ENCODE results near the gene CYP2A7. TPM values are rescaled to one million over a fixed set of nuclear protein-coding genes. Genes with fewer than 3 reads are reported as not detected.

Gene CYP2A7
- total RNA-seq, 4 donors from 2014 or later = not detected

Other genes with a start within 250 kb of the CYP2A7 start
- gene NUMBL, start 191.6 kb downstream of the CYP2A7 start, total RNA-seq = 10 to 100 TPM; 11.2 to 20.8 (median 15.8) TPM
- 10 to 100 TPM; 19.3 to 64.1 (median 33.3) TPM for gene COQ8B, start 165.3 kb downstream of the CYP2A7 start, total RNA-seq
- 100 to 1,000 TPM in 2 of 4 donors, 10 to 100 TPM in 2; 58.5 to 127 (median 95.7) TPM for gene ITPKC, start 165.1 kb downstream of the CYP2A7 start, total RNA-seq
- 1 to 10 TPM; 2.1 to 2.8 (median 2.4) TPM for gene ACTMAP, start 131.8 kb downstream of the CYP2A7 start, total RNA-seq
- gene SNRPA, start 131.0 kb downstream of the CYP2A7 start, total RNA-seq = 10 to 100 TPM; 45.0 to 79.5 (median 51.0) TPM
- gene MIA, start 106.7 kb downstream of the CYP2A7 start, total RNA-seq = 1 to 10 TPM in 1 of 4 donors, not detected in 3; 3.7 TPM
- gene RAB4B, start 104.0 kb downstream of the CYP2A7 start, total RNA-seq = 10 to 100 TPM; 15.2 to 37.0 (median 20.5) TPM
- gene EGLN2, start 83.0 kb downstream of the CYP2A7 start, total RNA-seq = 10 to 100 TPM; 30.3 to 50.9 (median 33.0) TPM
- not detected for gene CYP2A6, start 31.8 kb downstream of the CYP2A7 start, total RNA-seq
- gene CYP2B6, start 109.1 kb upstream of the CYP2A7 start, total RNA-seq = not detected
- gene CYP2A13, start 206.2 kb upstream of the CYP2A7 start, total RNA-seq = not detected
- 1 to 10 TPM in 1 of 4 donors, under 1 TPM in 1, not detected in 2; 0.19 to 1.6 TPM for gene CYP2F1, start 232.2 kb upstream of the CYP2A7 start, total RNA-seq

All from esophagus squamous epithelium (tissue), 4 donors.